GM12878 (cell line): ENCODE measurements around the gene PRM2. TPM values are rescaled to one million over a fixed set of nuclear protein-coding genes. Genes with fewer than 3 reads are reported as not detected.

ENCODE experiments used
- ATAC-seq: fragments of 200-7000 bp; cut with Tn5 transposase; 3 replicates; pipeline ENCODE4 v1.9.1; 2020; ENCODE audit warnings: mild to moderate bottlenecking, moderate library complexity
- BruUV-seq: library from RNA; stranded (reverse); fragments of 400-500 nt; replicated peaks from 2 replicates; lab custom pipeline; 2021; lab: Mats Ljungman, UMichigan
- CTCF ChIA-PET: fragments of 300-600 bp; sonication (Branson Sonifier 250); formaldehyde crosslinking; extraction: SDS; loops from one replicate; lab custom pipeline; 2021; ENCODE audit warnings: inconsistent platforms; lab: Yijun Ruan, JAX
- POLR2A ChIA-PET: fragments of 350-600 bp; formaldehyde crosslinking; extraction: SDS; loops from one replicate; lab custom pipeline; 2021; ENCODE audit warnings: inconsistent platforms; lab: Charles Lee
- RAD21 ChIA-PET: fragments of 300-600 bp; sonication (Branson Sonifier 250); formaldehyde crosslinking; loops from one replicate; lab custom pipeline; 2023; ENCODE audit warnings: antibody characterized with exemption; ENCODE audit not compliant: unreplicated experiment; lab: Charles Lee
- SMC1A ChIA-PET: fragments of 300-600 bp; sonication (Branson Sonifier 250); formaldehyde crosslinking; loops from one replicate; lab custom pipeline; 2023; ENCODE audit not compliant: unreplicated experiment, uncharacterized antibody; lab: Charles Lee
- DNase-seq: peaks from one replicate; pipeline ENCODE4 v3.0.0-alpha.2; 2011; ENCODE audit warnings: low read depth, low spot score
- FAIRE-seq: peaks from 3 replicates; lab custom pipeline; 2011; peaks lifted over from hg19 to GRCh38; lab: Jason Lieb, UNC
- H2AFZ ChIP-seq: 2 replicates; pipeline ENCODE4 v1.6.0; 2011; ENCODE audit warnings: low read depth, low read length, control low read depth; ENCODE audit not compliant: control insufficient read depth
- H3K27ac ChIP-seq: 2 replicates; pipeline ENCODE4 v1.5.1; 2011; ENCODE audit warnings: control low read depth; ENCODE audit not compliant: control insufficient read depth, insufficient read depth
- H3K27me3 ChIP-seq, 2 experiments: replicated peaks in 1 of 2; 2 replicates each; pipeline versions ENCODE4 v1.6.0 to v1.6.1; 2011; ENCODE audit warnings: low read length in 1 of 2; ENCODE audit not compliant: control insufficient read depth in 2 of 2, insufficient read depth in 2 of 2
- H3K36me3 ChIP-seq, 2 experiments: 2 replicates each; pipeline ENCODE4 v1.5.1; 2011; ENCODE audit warnings: low read length in 1 of 2; ENCODE audit not compliant: control insufficient read depth in 2 of 2, insufficient read depth in 2 of 2
- H3K4me1 ChIP-seq: 2 replicates; pipeline ENCODE4 v1.6.1; 2011; ENCODE audit warnings: mild to moderate bottlenecking, low read length, moderate library complexity, mixed read lengths; ENCODE audit not compliant: control insufficient read depth, insufficient read depth
- H3K4me2 ChIP-seq: 2 replicates; pipeline ENCODE4 v1.6.0; 2011; ENCODE audit warnings: control low read depth; ENCODE audit not compliant: control insufficient read depth, insufficient read depth
- H3K4me3 ChIP-seq: fragments of 200-600 bp; sonication (generic); 2 replicates; pipeline ENCODE4 v1.5.1; 2016
- H3K79me2 ChIP-seq: 2 replicates; pipeline ENCODE4 v1.6.0; 2011; ENCODE audit warnings: low read length; ENCODE audit not compliant: control insufficient read depth, insufficient read depth
- H3K9ac ChIP-seq: 2 replicates; pipeline ENCODE4 v1.8.0; 2011; ENCODE audit warnings: low read length, control low read depth, mixed read lengths; ENCODE audit not compliant: control insufficient read depth, insufficient read depth
- H3K9me3 ChIP-seq: replicated peaks from 3 replicates; pipeline ENCODE4 v1.5.1; 2011; ENCODE audit warnings: mild to moderate bottlenecking, low read length; ENCODE audit not compliant: control insufficient read depth, insufficient read depth
- H4K20me1 ChIP-seq: 2 replicates; pipeline ENCODE4 v1.6.0; 2011; ENCODE audit not compliant: control insufficient read depth, insufficient read depth
- BCL11A ChIP-seq: IDR thresholded peaks from 2 replicates; pipeline ENCODE4 v1.6.1; 2011; ENCODE audit warnings: low read depth, low read length
- CBFB ChIP-seq: IDR thresholded peaks from 2 replicates; pipeline ENCODE4 v1.6.1; 2016; ENCODE audit warnings: antibody characterized with exemption, low read depth
- HDAC2 ChIP-seq: fragments of 200-600 bp; sonication (generic); IDR thresholded peaks from 2 replicates; pipeline ENCODE4 v1.6.1; 2017
- IRF3 ChIP-seq: fragments of 450-650 bp; IDR thresholded peaks from 2 replicates; pipeline ENCODE4 v1.6.1; 2014; ENCODE audit warnings: mild to moderate bottlenecking
- JUND ChIP-seq: IDR thresholded peaks from 2 replicates; pipeline ENCODE4 v1.6.1; 2012; ENCODE audit warnings: low read depth, mild to moderate bottlenecking, low read length, improper control_type of control experiment, moderate library complexity
- MTA2 ChIP-seq: fragments of 450-650 bp; IDR thresholded peaks from 2 replicates; pipeline ENCODE4 v1.6.1; 2016; ENCODE audit warnings: low read depth, mild to moderate bottlenecking, moderate library complexity
- NRF1 ChIP-seq: conservative IDR thresholded peaks from 2 replicates; pipeline ENCODE4 v1.6.1; 2011; ENCODE audit warnings: mild to moderate bottlenecking, low read depth, low read length, improper control_type of control experiment
- POLR2A ChIP-seq: IDR thresholded peaks from 2 replicates; pipeline ENCODE4 v1.6.1; 2011; ENCODE audit warnings: low read depth, mild to moderate bottlenecking, low read length
- POLR2AphosphoS5 ChIP-seq: IDR thresholded peaks from 2 replicates; pipeline ENCODE4 v1.6.1; 2011; ENCODE audit warnings: mild to moderate bottlenecking, low read length, inconsistent platforms
- RCOR1 ChIP-seq: conservative IDR thresholded peaks from 2 replicates; pipeline ENCODE4 v1.6.1; 2012; ENCODE audit warnings: low read depth, low read length, improper control_type of control experiment
- STAT1 ChIP-seq: fragments of 450-650 bp; conservative IDR thresholded peaks from 2 replicates; pipeline ENCODE4 v1.6.1; 2014; ENCODE audit warnings: antibody characterized with exemption, mild to moderate bottlenecking
- TCF12 ChIP-seq: IDR thresholded peaks from 2 replicates; pipeline ENCODE4 v1.6.1; 2011; ENCODE audit warnings: low read depth, mild to moderate bottlenecking, low read length
- ZNF217 ChIP-seq: fragments of 450-650 bp; IDR thresholded peaks from 2 replicates; pipeline ENCODE4 v1.6.1; 2017; ENCODE audit warnings: antibody characterized with exemption, mild to moderate bottlenecking
- ZZZ3 ChIP-seq: IDR thresholded peaks from 2 replicates; pipeline ENCODE4 v1.6.1; 2011; ENCODE audit warnings: low read depth; ENCODE audit not compliant: control insufficient read depth, insufficient read length
- WGBS: methylation state at CpG from one replicate; pipeline ENCODE4 v1.1.6; 2016; ENCODE audit warnings: low lambda C conversion rate; ENCODE audit not compliant: insufficient replicate concordance, insufficient coverage; ENCODE audit errors: missing lambda C conversion rate; 5-methylcytosine and 5-hydroxymethylcytosine counted together
- in situ Hi-C: fragments of 300-500 bp; cut with MboI; formaldehyde crosslinking; loops from 9 replicates; pipeline ENCODE4 v1.14.3; 2018; ENCODE audit warnings: mixed read lengths
- intact Hi-C: fragments of 100-400 bp; cut with micrococcal nuclease; formaldehyde crosslinking; loops from one replicate; pipeline ENCODE4 v1.14.2; 2022; ENCODE audit not compliant: unreplicated experiment
- polyA plus RNA-seq, 11 experiments: library from polyadenylated mRNA; depleted of rRNA in 4 of 11; unstranded in 6 of 11; stranded (reverse) in 5 of 11; fragments of >200 nt; fragmentation: Nextera tagmentation in 4 of 11; fragmentation: Illumina TruSeq in 1 of 11; extraction: Ambion mirVana in 4 of 11; extraction: Trizol in 1 of 11; gene quantifications; 1 replicate in 1 of 11; 2 replicates in 10 of 11; pipeline versions ENCODE4 v1.2.1 to v1.2.3, GENCODE V29; 2011 to 2016; ENCODE audit warnings: inconsistent platforms in 2 of 11, missing spikeins in 2 of 11, low read depth in 1 of 11
- total RNA-seq, 4 experiments: library from RNA; depleted of rRNA in 3 of 4; stranded (reverse); fragments of >200 nt in 3 of 4; fragmentation: Illumina TruSeq in 1 of 4; extraction: Trizol in 1 of 4; gene quantifications; 2 replicates each; pipeline versions ENCODE4 v1.2.1 to v1.2.3, GENCODE V29; 2013 to 2021
- TF ChIP-seq, protein P1 (sequence below): IDR thresholded peaks from 2 replicates; pipeline ENCODE4 v1.6.1; 2012; ENCODE audit warnings: improper control_type of control experiment, low read depth, low read length; ENCODE audit not compliant: insufficient replicate concordance
- TF ChIP-seq, protein P2 (sequence below): fragments of 450-650 bp; IDR thresholded peaks from 2 replicates; pipeline ENCODE4 v1.6.1; 2016; ENCODE audit warnings: mild to moderate bottlenecking

PRM2 gene
- total and polyA plus RNA-seq, 10 of the 15 experiments (the other 5 are each of a cell fraction or from before 2014, with no cell fraction given): not detected

DNA sequence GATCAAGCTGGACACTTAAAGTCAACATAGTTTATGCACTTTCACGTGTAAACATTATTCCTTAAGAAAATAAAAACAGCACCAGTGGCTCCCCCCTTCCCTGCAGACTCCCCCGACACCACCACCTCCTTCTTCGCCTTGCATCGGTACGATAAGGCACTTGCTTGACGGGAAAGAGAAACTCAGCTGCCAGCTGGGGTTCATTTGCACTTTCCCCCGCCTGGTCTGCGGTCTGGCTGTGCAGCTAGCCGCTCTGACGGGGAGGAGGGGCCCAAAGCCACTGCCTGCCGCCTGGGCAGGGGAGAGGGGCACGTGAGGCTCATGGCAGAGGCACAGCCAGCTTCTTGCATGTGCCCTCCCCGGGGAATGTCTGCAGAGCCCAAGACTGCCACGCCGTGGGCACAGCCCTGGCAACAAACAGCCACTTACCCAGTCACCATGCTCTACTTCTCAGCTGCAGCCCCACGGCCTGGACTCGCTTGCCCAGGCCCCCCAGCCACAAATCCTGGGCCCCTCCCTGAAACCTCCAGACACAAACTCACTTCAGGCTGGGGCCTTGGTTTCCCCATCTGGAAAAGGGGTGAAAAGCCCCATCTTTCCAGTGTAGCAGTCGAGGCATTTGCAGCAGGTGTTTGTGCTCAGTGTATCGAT lies 21.3 kb upstream of the PRM2 start:
- intact Hi-C loops: loop anchor here (1.0 to 5.0 kb wide), 5 partner anchors 42 to 333 kb away; no protein-coding TSS in a partner anchor
- FAIRE-seq: peak; percentile 83
- no peaks in the 10 kb centered on the region; the same call in 1 of the 2 replicates for H3K79me2 ChIP-seq
- no peaks in the 10 kb centered on the region for H3K27me3 ChIP-seq
- RAD21 ChIA-PET: interaction anchor here (0.8 to 6.8 kb wide), 27 partner anchors 12 to 349 kb away, joined by 3 to 206 read pairs (median 9); partner anchors contain the start of genes PRM2 and SOCS1
- no TSS peak for BruUV-seq
- peak; percentile 91 for ATAC-seq
- H3K4me1 ChIP-seq: peaks cover 57% of the 10 kb centered on the region
- WGBS: 2% methylated on average over 18 of the region's 19 CpGs
- peak overlapping the region; percentile 69 for H3K9ac ChIP-seq
- H3K4me2 ChIP-seq: peak overlapping the region; percentile 89
- CTCF ChIA-PET: interaction anchor here (0.8 to 7.4 kb wide), 20 partner anchors 12 to 344 kb away, joined by 3 to 104 read pairs (median 5); partner anchors contain the start of gene SOCS1
- no peak overlapping the region; the same call in 1 of the 2 replicates for H2AFZ ChIP-seq
- H3K27ac ChIP-seq: peak overlapping the region; percentile 91
- H3K4me3 ChIP-seq: peak overlapping the region; percentile 30; the same call in 1 of the 2 replicates
- peak; percentile 92 for DNase-seq
- SMC1A ChIA-PET: interaction anchor here (0.8 to 8.4 kb wide), 36 partner anchors 9 to 347 kb away, joined by 3 to 194 read pairs (median 4); partner anchors contain the start of genes PRM3, SOCS1 and TNP2
- no peaks in the 10 kb centered on the region for H4K20me1 ChIP-seq
- in situ Hi-C loops: no loop called here
- H3K36me3 ChIP-seq: no peaks in the 10 kb centered on the region
- POLR2A ChIA-PET: interaction anchor here (0.5 to 6.0 kb wide), 17 partner anchors 9 to 348 kb away, joined by 3 to 85 read pairs (median 5); partner anchors contain the start of gene SOCS1
- H3K9me3 ChIP-seq: no peaks in the 10 kb centered on the region
- peak; percentile 88 for TF ChIP-seq ZNF217
- no peak for TF ChIP-seq STAT1
- peak; percentile 99 for TF ChIP-seq TCF12
- no peak for TF ChIP-seq IRF3
- TF ChIP-seq, protein P1, sequence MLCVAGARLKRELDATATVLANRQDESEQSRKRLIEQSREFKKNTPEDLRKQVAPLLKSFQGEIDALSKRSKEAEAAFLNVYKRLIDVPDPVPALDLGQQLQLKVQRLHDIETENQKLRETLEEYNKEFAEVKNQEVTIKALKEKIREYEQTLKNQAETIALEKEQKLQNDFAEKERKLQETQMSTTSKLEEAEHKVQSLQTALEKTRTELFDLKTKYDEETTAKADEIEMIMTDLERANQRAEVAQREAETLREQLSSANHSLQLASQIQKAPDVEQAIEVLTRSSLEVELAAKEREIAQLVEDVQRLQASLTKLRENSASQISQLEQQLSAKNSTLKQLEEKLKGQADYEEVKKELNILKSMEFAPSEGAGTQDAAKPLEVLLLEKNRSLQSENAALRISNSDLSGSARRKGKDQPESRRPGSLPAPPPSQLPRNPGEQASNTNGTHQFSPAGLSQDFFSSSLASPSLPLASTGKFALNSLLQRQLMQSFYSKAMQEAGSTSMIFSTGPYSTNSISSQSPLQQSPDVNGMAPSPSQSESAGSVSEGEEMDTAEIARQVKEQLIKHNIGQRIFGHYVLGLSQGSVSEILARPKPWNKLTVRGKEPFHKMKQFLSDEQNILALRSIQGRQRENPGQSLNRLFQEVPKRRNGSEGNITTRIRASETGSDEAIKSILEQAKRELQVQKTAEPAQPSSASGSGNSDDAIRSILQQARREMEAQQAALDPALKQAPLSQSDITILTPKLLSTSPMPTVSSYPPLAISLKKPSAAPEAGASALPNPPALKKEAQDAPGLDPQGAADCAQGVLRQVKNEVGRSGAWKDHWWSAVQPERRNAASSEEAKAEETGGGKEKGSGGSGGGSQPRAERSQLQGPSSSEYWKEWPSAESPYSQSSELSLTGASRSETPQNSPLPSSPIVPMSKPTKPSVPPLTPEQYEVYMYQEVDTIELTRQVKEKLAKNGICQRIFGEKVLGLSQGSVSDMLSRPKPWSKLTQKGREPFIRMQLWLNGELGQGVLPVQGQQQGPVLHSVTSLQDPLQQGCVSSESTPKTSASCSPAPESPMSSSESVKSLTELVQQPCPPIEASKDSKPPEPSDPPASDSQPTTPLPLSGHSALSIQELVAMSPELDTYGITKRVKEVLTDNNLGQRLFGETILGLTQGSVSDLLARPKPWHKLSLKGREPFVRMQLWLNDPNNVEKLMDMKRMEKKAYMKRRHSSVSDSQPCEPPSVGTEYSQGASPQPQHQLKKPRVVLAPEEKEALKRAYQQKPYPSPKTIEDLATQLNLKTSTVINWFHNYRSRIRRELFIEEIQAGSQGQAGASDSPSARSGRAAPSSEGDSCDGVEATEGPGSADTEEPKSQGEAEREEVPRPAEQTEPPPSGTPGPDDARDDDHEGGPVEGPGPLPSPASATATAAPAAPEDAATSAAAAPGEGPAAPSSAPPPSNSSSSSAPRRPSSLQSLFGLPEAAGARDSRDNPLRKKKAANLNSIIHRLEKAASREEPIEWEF: peak; percentile 32
- no peak; the same call in 1 of the 2 replicates for TF ChIP-seq POLR2AphosphoS5
- peak; percentile 82 for TF ChIP-seq BCL11A
- TF ChIP-seq MTA2: peak; percentile 88
- TF ChIP-seq, protein P2, sequence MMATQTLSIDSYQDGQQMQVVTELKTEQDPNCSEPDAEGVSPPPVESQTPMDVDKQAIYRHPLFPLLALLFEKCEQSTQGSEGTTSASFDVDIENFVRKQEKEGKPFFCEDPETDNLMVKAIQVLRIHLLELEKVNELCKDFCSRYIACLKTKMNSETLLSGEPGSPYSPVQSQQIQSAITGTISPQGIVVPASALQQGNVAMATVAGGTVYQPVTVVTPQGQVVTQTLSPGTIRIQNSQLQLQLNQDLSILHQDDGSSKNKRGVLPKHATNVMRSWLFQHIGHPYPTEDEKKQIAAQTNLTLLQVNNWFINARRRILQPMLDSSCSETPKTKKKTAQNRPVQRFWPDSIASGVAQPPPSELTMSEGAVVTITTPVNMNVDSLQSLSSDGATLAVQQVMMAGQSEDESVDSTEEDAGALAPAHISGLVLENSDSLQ: peak; percentile 25; the same call in 1 of the 2 replicates
- no peak for TF ChIP-seq ZZZ3
- 0 out of 2 replicates have a peak, but pooled peaks have one; percentile 5 for TF ChIP-seq JUND
- TF ChIP-seq CBFB: peak; percentile 94
- TF ChIP-seq NRF1: no peak
- TF ChIP-seq POLR2A: peak; percentile 58
- TF ChIP-seq RCOR1: no peak
- no peak for TF ChIP-seq HDAC2
